ENCODE data around the gene CEP78.
"Not testable (repeated sequence)": the region's sequence is repeated elsewhere in the genome, so short reads cannot be mapped to it uniquely, and the experiment has no call there.

CEP78 gene

GRCh38 chr9:78235762-78236550 lies at the start of gene CEP78:
TSS of gene CEP78 (plus strand) at chr9:78236075. CDS start at chr9:78236351, 276 bp downstream.
- peak; percentile 89 to 98 (median 98) for DNase-seq

- no peak for DNase-seq
Observed at GRCh38 chr9:78187763-78188484, 48.0 kb upstream of the CEP78 start.

- no peak for DNase-seq
Observed at GRCh38 chr9:78188594-78188993, 47.3 kb upstream of the CEP78 start.

DNA sequence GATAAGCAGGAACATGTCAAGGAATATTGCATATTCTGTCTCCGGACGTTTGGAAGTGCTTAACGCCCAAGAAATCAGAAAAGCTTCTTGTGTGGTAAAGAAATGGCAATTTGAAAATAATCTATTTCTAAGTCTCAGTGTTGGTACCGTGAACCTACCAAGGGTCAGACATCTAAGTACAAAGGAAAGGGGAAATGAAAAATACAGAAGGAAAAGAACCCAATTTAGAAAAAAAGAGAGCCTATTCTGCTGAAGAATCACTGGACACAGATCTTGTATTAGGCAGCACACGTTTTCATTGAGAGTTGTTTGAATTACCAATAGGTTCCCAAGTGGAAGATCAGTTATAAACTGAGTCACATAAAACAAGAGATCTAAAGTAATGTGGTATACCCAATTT lies 46.9 kb upstream of the CEP78 start:
- DNase-seq, result no peak

- no peak for DNase-seq
Observed at GRCh38 chr9:78189461-78189860, 46.4 kb upstream of the CEP78 start.

DNA sequence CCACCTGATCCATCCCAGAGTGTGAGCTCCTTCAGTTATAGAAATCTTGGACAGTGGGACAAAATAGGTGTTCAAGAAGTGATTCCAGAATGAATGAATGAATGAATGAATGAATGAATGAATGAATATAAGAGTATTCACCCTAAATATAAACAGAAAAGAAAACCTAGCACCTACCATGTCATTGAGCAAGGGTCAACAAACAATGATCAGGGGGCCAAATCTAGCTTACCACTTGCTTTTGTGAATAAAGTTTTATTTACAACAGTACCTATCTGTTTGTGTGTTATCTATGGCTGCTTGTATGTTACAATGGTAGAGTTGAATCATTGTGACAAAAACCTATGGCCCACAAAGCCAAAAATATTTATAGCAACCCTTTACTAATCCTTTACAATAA lies 43.9 kb upstream of the CEP78 start:
- no peak for DNase-seq

GRCh38 chr9:78196258-78196657 lies 39.6 kb upstream of the CEP78 start:
- no peak for DNase-seq

DNA sequence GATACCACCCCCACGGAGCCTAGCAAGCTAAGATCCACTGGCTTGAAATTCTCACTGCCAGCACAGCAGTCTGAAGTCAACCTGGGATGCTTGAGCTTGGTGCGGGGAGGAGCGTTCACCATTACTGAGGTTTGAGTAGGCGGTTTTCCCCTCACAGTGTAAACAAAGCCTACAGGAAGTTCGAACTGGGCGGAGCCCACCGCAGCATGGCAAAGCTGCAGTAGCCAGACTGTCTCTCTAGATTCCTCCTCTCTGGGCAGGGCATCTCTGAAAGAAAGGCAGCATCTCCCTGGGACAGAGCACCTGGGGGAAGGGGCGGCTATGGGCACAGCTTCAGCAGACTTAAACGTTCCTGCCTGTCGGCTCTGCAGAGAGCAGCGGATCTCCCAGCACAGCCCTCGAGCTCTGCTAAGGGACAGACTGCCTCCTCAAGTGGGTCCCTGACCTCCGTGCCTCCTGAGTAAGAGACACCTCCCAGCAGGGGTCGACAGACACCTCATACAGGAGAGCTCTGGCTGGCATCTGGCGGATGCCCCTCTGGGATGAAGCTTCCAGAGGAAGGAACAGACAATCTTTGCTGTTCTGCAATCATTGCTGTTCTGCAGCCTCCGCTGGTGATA lies 34.6 kb upstream of the CEP78 start:
- DNase-seq, result peak; percentile 3 to 58 (median 32)

- DNase-seq, result no peak
Observed at GRCh38 chr9:78207319-78207718, 28.6 kb upstream of the CEP78 start.

DNA sequence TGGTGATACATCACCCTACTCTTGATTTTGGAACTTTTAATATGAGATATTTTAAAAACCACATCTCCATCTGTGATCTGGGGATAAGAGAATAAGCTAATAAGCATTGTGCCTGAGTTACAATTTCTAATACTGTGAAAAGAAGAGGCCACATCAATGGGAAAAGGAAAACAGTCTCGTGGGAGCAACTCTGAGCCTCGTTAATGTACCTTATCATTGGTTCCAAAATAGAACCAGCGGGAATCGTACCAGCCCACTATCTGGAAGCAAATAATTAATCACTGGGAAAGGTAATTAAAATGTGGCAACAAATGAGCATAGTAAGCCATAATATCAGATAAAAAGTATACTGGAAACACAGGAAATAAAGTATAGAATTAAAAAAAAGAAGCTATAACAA lies 28.0 kb upstream of the CEP78 start:
- no peak for DNase-seq

GRCh38 chr9:78209127-78209526 lies 26.7 kb upstream of the CEP78 start:
- no peak for DNase-seq

DNA sequence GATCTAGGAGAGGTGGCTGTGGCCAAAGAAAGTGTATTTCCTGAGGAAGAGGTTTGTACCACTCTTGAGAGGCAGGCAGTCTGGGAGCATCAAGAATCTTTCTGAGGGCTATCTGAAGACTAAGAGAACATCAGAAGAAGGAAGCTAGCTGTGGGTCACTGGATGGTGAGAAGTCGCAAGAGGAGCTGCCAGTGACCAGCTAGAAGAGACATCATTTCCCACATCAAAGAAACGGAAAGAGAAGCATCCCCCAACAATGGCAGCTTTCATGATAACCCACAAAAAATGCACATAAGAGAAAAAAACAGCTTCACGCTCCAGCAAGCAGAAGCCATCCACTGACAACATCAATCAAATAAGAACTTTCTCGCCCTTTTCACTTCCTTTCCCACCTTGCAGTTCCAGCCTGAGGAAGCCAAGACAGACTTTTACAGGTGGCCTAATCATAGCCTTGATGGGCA lies 25.0 kb upstream of the CEP78 start:
- no peak for DNase-seq

GRCh38 chr9:78212868-78213267 lies 23.0 kb upstream of the CEP78 start:
- DNase-seq, result no peak

DNA sequence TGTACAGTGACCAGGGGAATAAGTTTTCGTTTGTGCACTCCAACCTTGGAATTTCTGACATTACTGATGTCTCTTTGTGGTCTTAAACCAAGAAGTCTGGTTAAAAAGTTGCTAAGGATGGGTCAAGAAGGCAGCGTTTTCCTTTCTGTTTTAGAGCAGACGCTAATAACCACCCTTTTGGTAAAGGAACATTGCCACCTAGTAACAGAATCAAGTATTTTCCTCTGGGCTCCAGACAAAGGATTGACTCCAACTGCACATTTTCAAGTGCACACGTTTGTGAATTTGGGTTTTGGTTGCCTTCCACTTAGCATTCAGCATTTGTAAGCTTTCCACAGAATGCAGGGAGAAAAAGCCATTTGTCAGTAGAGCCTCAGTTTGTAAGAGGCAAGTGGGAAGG lies 22.2 kb upstream of the CEP78 start:
- DNase-seq, result peak in 1 of 3 experiments; percentile 20

DNA sequence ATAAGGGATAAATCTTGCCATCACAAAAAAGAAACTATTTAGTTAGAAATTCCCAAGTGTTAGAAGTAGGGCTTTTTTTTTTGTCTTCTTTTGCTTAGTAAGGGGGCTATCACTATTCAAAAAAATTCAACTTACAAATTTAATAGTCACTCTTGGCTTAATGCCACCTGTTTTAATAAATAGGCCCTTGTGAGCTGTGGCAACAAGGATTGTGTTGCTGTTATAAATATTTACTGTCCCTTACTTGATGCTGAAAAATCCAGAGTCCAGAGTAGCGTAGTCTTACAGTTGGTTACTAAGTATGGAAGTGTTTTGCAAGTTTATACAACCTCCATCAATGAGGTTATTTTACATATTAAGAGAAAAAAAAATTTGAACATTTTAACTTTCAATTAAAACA lies 21.4 kb upstream of the CEP78 start:
- no peak for DNase-seq

- DNase-seq, result no peak
Observed at GRCh38 chr9:78215706-78216105, 20.2 kb upstream of the CEP78 start.

DNA sequence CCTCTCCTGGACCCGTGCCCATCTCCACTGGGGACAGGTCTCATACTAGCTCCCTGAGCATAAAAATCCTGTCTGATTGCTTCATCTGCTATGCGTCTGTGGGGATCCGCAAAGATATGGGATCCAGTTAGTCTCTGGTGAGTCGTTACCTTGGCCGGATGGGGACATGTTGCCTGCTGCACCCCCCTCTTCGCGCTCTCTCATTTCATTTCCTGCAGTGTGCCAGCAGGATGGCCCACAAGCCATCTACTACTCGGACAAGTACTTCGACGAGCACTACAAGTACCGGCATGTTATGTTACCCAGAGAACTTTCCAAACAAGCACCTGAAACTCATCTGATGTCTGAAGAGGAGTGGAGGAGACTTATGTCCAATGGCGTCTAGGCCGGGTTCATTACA lies 17.0 kb upstream of the CEP78 start:
- no peak for DNase-seq

DNA sequence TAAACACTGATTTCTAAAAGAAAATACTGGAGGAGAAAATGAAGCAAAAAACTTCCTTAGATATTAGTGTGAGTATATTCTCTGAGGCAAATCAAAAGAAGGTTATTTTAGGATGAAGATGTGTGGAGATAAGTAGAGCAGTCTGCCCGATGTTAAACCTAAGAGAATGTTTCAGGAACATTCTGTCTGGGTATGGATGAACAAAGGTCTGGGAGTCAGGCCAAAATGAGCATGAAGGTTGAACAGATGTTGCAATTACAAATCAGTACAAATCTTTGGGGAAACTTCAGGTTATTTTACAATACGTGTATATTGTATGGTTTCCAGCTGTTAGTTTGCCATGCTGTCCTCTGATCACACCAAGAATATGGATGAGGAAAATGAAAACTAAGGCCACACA lies 14.4 kb upstream of the CEP78 start:
- no peak for DNase-seq

DNA sequence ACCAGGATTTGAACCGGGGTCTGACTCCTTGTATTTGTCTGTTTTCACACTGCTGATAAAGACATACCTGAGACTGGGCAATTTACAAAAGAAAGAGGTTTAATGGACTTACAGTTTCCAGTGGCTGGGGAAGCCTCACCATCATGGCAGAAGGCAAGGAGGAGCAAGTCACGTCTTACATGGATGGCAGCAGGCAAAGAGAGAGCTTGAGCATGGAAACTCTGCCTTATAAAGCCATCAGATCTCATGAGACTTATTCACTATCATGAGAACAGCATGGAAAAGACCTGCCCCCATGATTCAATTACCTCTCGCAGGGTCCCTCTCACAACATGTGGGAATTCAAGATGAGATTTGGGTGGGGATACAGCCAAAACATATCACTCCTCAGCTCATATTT lies 14.0 kb upstream of the CEP78 start:
- DNase-seq, result not testable (repeated sequence)

DNA sequence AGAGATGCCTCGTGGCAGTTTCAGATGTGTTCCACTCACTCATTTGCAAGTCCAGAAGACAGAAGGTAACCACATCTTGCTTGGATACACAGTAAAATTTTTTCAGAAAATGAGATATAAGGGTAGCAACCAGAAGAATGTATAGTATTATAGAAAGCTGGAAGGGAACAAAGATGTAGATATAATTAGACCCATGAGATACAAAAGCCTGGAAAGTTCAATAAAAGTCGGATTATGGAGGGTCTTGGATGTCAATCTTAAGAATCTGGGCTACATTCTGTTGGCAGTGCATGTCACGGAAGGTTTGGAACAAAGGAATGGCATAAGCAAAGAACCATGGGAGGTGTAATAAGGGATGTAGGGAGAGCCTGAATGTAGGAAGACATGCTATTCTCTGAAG lies 5.1 kb upstream of the CEP78 start:
- DNase-seq, result no peak

DNA sequence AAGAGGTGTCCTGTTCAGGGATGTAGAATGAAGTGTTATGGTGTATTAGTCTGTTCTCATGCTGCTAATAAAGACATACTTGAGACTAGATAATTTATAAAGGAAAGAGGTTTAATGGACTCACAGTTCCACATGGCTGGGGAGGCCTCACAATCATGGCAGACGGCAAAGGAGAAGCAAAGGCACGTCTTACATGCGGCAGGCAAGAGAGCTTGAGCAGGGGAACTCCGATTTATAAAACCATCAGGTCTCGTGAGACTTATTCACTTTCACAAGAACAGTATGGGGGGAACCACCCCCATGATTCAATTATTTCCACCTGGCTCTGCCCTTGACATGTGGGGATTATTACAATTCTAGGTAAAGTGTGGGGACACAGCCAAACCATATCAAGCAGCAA lies 3.4 kb upstream of the CEP78 start:
- not testable (repeated sequence) for DNase-seq

DNA sequence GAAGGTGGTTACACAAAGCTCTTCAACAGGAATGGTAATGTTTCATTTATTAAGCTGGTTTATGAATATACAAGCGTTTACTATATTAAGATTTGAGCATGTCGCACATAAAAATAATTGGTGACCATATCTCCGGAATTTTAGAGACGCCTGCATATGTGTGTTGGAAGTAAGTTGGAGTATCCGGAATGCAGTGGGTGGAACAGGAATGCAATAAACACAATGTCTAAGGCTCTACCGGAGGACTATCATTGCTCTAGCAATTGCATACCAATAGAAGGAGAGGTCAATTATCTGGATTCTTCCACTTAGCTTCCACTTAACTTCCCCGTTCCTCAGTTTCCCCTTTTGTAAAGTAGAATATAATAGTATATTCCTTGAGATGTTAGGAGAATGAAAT lies 1.1 kb upstream of the CEP78 start:
- peak in 1 of 3 experiments; percentile 38 for DNase-seq

DNA sequence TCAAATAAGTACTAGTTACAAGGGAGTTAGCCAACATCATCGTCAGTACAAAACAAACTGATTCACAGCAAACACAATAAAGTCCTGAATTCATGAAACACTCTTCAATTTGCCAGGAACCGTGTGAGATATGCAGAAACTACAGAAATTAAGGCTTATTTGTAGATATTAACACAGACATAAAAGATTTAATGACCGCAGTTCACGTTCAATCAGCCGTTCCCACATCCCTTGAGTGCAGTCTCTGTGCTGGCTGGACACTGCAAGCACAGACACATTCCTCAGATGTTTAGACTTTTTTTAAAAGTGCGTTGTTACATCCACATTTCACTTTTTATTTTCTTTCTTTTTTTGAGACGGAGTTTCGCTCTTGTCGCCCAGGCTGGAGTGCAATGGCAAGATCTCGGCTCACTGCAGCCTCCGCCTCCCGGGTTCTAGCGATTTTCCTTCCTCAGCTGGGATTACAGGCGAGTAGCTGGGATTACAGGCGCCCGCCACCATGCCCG lies 566 bp upstream of the CEP78 start:
- no peak for DNase-seq

GRCh38 chr9:78236551-78236910 lies 656 bp downstream of the CEP78 start:
- DNase-seq, result peak in 2 of 3 experiments; percentile 17 to 91
